Measurements from ENCODE around the gene NCR2.

Gene NCR2

GRCh38 chr6:41355952-41356351 lies 20.5 kb downstream of the NCR2 start:
- FAIRE-seq = no peak
- no peak for TF ChIP-seq CTCF (IDR thresholded peaks at IDR 0.05; ENCODE audit: insufficient read depth, missing control alignments)
- DNase-seq (ENCODE audit: insufficient read length, low spot score) = no peak

GRCh38 chr6:41356825-41357224 lies 21.4 kb downstream of the NCR2 start:
- no peak for TF ChIP-seq CTCF (IDR thresholded peaks at IDR 0.05; ENCODE audit: insufficient read depth, missing control alignments)
- FAIRE-seq (no peak), DNase-seq (ENCODE audit: insufficient read length, low spot score) (no peak)

- no peak for TF ChIP-seq CTCF (IDR thresholded peaks at IDR 0.05; ENCODE audit: insufficient read depth, missing control alignments)
- FAIRE-seq = no peak
These were observed 23.1 kb downstream of the NCR2 start for GRCh38 chr6:41358503-41358902.

GRCh38 chr6:41359617-41360313 lies 24.4 kb downstream of the NCR2 start:
- DNase-seq (ENCODE audit: insufficient read length, low spot score) (no peak), FAIRE-seq (no peak)
- no peak for TF ChIP-seq CTCF (IDR thresholded peaks at IDR 0.05; ENCODE audit: insufficient read depth, missing control alignments)

More at GRCh38 chr6:41358503-41358902, 23.1 kb downstream of the NCR2 start:
- no peak for DNase-seq (ENCODE audit: insufficient read length, low spot score)

- DNase-seq (ENCODE audit: insufficient read length, low spot score) (no peak), FAIRE-seq (no peak)
- no peak for TF ChIP-seq CTCF (IDR thresholded peaks at IDR 0.05; ENCODE audit: insufficient read depth, missing control alignments)
These were observed 24.9 kb downstream of the NCR2 start for GRCh38 chr6:41360314-41360685.

GRCh38 chr6:41366150-41366549 lies 30.7 kb downstream of the NCR2 start:
- DNase-seq (ENCODE audit: insufficient read length, low spot score) (no peak), FAIRE-seq (no peak)
- no peak for TF ChIP-seq CTCF (IDR thresholded peaks at IDR 0.05; ENCODE audit: insufficient read depth, missing control alignments)

- no peak for DNase-seq (ENCODE audit: insufficient read length, low spot score)
- TF ChIP-seq CTCF (IDR thresholded peaks at IDR 0.05; ENCODE audit: insufficient read depth, missing control alignments) = no peak
- no peak for FAIRE-seq
These were observed 31.7 kb downstream of the NCR2 start for GRCh38 chr6:41367061-41367460.
